ENCODE data around the gene ISG15. TPM values are rescaled to one million over a fixed set of nuclear protein-coding genes. Genes with fewer than 3 reads are reported as not detected.

ISG15 gene
- total RNA-seq, 1 donor from 2014 or later, result 97.7 TPM

- Histone ChIP-seq H3K27me3 (ENCODE audit: control insufficient read depth, insufficient read depth, low read length) (no peaks in the 10 kb centered on the region), H3K4me3 (ENCODE audit: low read depth, low read length) (no peak overlapping the region), H3K36me3 (ENCODE audit: control insufficient read depth, insufficient read depth, low read length) (peaks cover 3% of the 10 kb centered on the region)
- TF ChIP-seq CTCF (IDR thresholded peaks at IDR 0.05; ENCODE audit: insufficient read depth, low read length, poor library complexity, severe bottlenecking), result no peak
- DNase-seq (ENCODE audit: low read depth), result no peak
These were observed 38.0 kb downstream of the ISG15 start for GRCh38 chr1:1051127-1051810.

- DNase-seq (ENCODE audit: low read depth), result no peak
These were observed 38.9 kb downstream of the ISG15 start for GRCh38 chr1:1052003-1052840.

GRCh38 chr1:1053022-1053421 is 39.7 kb downstream of the ISG15 start:
- Histone ChIP-seq H3K36me3 (ENCODE audit: control insufficient read depth, insufficient read depth, low read length) (peaks cover 3% of the 10 kb centered on the region), H3K4me3 (ENCODE audit: low read depth, low read length) (no peak overlapping the region), H3K27me3 (ENCODE audit: control insufficient read depth, insufficient read depth, low read length) (no peaks in the 10 kb centered on the region)
- TF ChIP-seq CTCF (IDR thresholded peaks at IDR 0.05; ENCODE audit: insufficient read depth, low read length, poor library complexity, severe bottlenecking), result no peak
- no peak for DNase-seq (ENCODE audit: low read depth)

More at GRCh38 chr1:1052003-1052840, 38.9 kb downstream of the ISG15 start:
- Histone ChIP-seq H3K27me3 (ENCODE audit: control insufficient read depth, insufficient read depth, low read length) (no peaks in the 10 kb centered on the region), H3K36me3 (ENCODE audit: control insufficient read depth, insufficient read depth, low read length) (peaks cover 3% of the 10 kb centered on the region), H3K4me3 (ENCODE audit: low read depth, low read length) (no peak overlapping the region)
- TF ChIP-seq CTCF (IDR thresholded peaks at IDR 0.05; ENCODE audit: insufficient read depth, low read length, poor library complexity, severe bottlenecking), result no peak

- H3K27me3 ChIP-seq (ENCODE audit: control insufficient read depth, insufficient read depth, low read length), result no peaks in the 10 kb centered on the region
- H3K4me3 ChIP-seq (ENCODE audit: low read depth, low read length), result no peak overlapping the region
- DNase-seq (ENCODE audit: low read depth), result no peak
- TF ChIP-seq CTCF (IDR thresholded peaks at IDR 0.05; ENCODE audit: insufficient read depth, low read length, poor library complexity, severe bottlenecking), result no peak
- H3K36me3 ChIP-seq (ENCODE audit: control insufficient read depth, insufficient read depth, low read length), result peaks cover 3% of the 10 kb centered on the region
These were observed 40.4 kb downstream of the ISG15 start for GRCh38 chr1:1053682-1054081.

- TF ChIP-seq CTCF (IDR thresholded peaks at IDR 0.05; ENCODE audit: insufficient read depth, low read length, poor library complexity, severe bottlenecking), result no peak
- H3K27me3 ChIP-seq (ENCODE audit: control insufficient read depth, insufficient read depth, low read length), result no peaks in the 10 kb centered on the region
- H3K4me3 ChIP-seq (ENCODE audit: low read depth, low read length), result no peak overlapping the region
- DNase-seq (ENCODE audit: low read depth), result no peak
- peaks cover 3% of the 10 kb centered on the region for H3K36me3 ChIP-seq (ENCODE audit: control insufficient read depth, insufficient read depth, low read length)
These were observed 40.9 kb downstream of the ISG15 start for GRCh38 chr1:1054099-1054700.
